WI38 (cell line): ENCODE measurements around the gene SLC26A6.
A peak's percentile ranks its signal among the peaks of the same experiment; 100 is the strongest.

Source experiments
- H3K4me3 ChIP-seq: 2 replicates; pipeline ENCODE4 v1.5.1; 2011; ENCODE audit warnings: low read depth, mild to moderate bottlenecking, control low read depth, low read length
- TF ChIP-seq, protein P1 (sequence below): IDR thresholded peaks from 2 replicates; pipeline ENCODE4 v1.5.1; 2012; ENCODE audit warnings: low read depth, mild to moderate bottlenecking, control low read depth, low read length

SLC26A6 gene

GRCh38 chr3:48664929-48665328 is 29.7 kb upstream of the SLC26A6 start:
- no peak overlapping the region for H3K4me3 ChIP-seq
- TF ChIP-seq, protein P1, sequence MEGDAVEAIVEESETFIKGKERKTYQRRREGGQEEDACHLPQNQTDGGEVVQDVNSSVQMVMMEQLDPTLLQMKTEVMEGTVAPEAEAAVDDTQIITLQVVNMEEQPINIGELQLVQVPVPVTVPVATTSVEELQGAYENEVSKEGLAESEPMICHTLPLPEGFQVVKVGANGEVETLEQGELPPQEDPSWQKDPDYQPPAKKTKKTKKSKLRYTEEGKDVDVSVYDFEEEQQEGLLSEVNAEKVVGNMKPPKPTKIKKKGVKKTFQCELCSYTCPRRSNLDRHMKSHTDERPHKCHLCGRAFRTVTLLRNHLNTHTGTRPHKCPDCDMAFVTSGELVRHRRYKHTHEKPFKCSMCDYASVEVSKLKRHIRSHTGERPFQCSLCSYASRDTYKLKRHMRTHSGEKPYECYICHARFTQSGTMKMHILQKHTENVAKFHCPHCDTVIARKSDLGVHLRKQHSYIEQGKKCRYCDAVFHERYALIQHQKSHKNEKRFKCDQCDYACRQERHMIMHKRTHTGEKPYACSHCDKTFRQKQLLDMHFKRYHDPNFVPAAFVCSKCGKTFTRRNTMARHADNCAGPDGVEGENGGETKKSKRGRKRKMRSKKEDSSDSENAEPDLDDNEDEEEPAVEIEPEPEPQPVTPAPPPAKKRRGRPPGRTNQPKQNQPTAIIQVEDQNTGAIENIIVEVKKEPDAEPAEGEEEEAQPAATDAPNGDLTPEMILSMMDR: no peak

DNA sequence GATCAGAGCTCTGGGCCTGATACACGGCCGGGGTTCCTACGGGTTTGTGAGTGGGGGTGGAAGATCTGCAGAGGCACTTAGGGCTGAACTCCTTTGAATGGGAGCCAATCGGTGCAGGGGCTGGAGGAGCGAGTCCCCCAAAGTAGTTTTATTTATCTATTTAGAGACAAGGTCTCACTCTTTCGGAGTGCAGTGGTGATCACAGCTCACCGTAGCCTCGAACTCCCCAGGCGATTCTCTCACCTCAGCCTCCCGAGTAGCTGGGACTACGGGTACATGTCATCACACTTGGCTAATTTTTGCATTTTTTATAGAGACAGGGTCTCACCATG is 29.0 kb upstream of the SLC26A6 start:
- TF ChIP-seq, protein P1: no peak
- no peak overlapping the region; the same call in 1 of the 2 replicates for H3K4me3 ChIP-seq

DNA sequence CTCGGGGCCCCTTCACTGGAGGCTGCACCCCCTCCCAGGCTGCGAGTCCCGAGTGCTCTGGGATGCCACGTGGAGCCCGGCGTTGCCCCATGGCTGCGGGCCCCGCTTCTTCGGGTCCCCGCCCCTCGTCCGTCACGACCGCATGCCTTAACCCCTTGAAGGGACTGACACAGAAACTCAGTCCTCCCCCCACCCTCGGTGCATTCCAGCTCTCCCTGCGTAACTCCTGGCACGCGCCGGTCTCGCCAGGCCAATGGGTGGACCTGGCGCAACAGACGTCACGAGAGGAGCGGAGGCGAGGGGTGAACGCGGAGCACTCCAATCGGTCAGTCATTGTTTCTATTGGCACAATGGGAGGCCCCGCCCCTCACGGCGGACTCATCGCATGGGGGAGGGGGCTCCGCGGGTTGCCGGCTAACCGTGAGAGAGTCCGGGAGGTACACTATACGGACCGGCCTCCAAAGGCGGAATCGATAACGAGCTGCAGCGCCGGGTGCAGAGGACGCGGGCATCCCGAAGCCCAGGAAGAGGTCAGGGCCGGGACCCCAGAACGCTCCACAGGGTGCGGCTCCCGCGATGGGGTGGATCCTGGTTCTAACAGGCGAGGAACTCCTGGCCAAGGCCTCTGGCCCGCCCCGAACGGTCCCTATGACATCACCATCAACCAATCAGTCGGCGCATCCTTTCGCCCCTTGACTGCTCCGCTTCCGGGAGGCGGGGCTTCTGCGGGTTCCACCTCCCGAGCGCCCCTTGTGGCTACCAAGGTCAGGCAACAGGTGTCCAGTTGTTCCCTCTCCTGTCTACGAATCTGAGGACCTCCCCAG is 28.4 kb upstream of the SLC26A6 start:
- TF ChIP-seq, protein P1: peak; percentile 87
- H3K4me3 ChIP-seq: peak overlapping the region; percentile 65

- TF ChIP-seq, protein P1: no peak
- H3K4me3 ChIP-seq: peak within 1 kb of the TSS; percentile 65
Measured at GRCh38 chr3:48662753-48663488, 27.7 kb upstream of the SLC26A6 start, which contains the start of gene CELSR3. CELSR3 (minus strand) TSS chr3:48662886; CDS start chr3:48662634, 252 bp downstream.

GRCh38 chr3:48662145-48662752 is 27.0 kb upstream of the SLC26A6 start:
- H3K4me3 ChIP-seq: peak overlapping the region; percentile 65; the same call in 1 of the 2 replicates
- TF ChIP-seq, protein P1: no peak

DNA sequence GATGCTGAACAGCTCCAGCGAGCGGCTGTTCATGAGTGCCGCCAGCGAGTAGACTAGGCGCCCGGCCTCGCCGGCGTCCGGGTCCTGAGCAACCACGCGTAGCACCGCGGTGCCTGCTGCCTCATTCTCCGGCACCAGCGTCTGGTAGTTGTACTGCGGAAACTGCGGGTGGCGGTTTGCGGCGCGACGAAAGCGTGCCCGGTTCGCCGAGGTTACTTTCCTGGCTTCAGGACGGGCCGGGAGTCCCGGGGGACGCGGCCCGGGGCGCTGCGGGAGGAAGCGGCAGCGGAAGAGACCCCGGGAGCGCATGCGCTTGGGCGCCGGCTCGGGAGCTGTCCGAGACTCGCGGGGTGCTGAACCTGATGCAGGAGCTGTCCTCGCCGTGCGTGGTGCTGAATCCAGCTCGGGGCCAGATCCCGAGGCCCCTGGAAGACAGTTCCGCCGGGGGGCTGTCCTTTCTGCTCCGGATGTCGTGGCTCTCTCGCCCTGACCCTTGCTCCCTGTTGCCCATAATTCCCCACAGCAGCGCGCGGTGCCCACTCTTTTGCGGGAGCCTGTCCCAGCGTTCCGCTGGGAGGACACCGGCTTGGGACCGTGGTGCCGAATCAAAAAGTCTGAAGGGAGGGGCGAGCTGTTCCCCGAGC is 26.4 kb upstream of the SLC26A6 start:
- H3K4me3 ChIP-seq: peak overlapping the region; percentile 40
- TF ChIP-seq, protein P1: no peak
